Endothelial cell of umbilical vein (primary cell): ENCODE data around the gene GOLGA1. TPM values are rescaled to one million over a fixed set of nuclear protein-coding genes. Genes with fewer than 3 reads are reported as not detected.

Experiments
- BruUV-seq: library from RNA; stranded (reverse); fragments of 400-500 nt; replicated peaks from 2 replicates; lab custom pipeline; 2021; lab: Mats Ljungman, UMichigan
- CTCF ChIA-PET: fragments of 300-600, 350-600 bp; sonication (Branson Sonifier 250); formaldehyde crosslinking; loops from one replicate; lab custom pipeline; 2021; ENCODE audit warnings: antibody characterized with exemption, inconsistent platforms; lab: Charles Lee
- POLR2A ChIA-PET: fragments of 300-600, 350-600 bp; sonication (Branson Sonifier 250); formaldehyde crosslinking; loops from one replicate; lab custom pipeline; 2021; ENCODE audit warnings: antibody characterized with exemption, inconsistent platforms; lab: Charles Lee
- DNase-seq: peaks from one replicate; pipeline ENCODE4 v3.0.0-alpha.2; 2011; ENCODE audit warnings: low read depth, low spot score
- FAIRE-seq: peaks from 2 replicates; lab custom pipeline; 2011; peaks lifted over from hg19 to GRCh38; lab: Jason Lieb, UNC
- H2AFZ ChIP-seq: 2 replicates; pipeline ENCODE4 v1.6.0; 2012; ENCODE audit warnings: low read depth, low read length, control low read depth, inconsistent platforms
- H3K27ac ChIP-seq: 2 replicates; pipeline ENCODE4 v1.5.1; 2011; ENCODE audit warnings: low read depth, mild to moderate bottlenecking, control low read depth, low read length, moderate library complexity; ENCODE audit not compliant: insufficient read depth
- H3K27me3 ChIP-seq, 2 experiments: 2 replicates each; pipeline versions ENCODE4 v1.6.0 to v1.6.1; 2011; ENCODE audit warnings: low read length in 2 of 2, mixed read lengths in 1 of 2; ENCODE audit not compliant: control insufficient read depth in 2 of 2, insufficient read depth in 2 of 2
- H3K36me3 ChIP-seq, 2 experiments: 2 replicates in 1 of 2; 3 replicates in 1 of 2; pipeline ENCODE4 v1.5.1; 2011; ENCODE audit warnings: low read length in 2 of 2, mild to moderate bottlenecking in 1 of 2, moderate library complexity in 1 of 2; ENCODE audit not compliant: control insufficient read depth in 2 of 2, insufficient read depth in 2 of 2; ENCODE audit errors: extremely low read depth in 1 of 2
- H3K4me1 ChIP-seq: 3 replicates; pipeline ENCODE4 v1.5.1; 2011; ENCODE audit warnings: mild to moderate bottlenecking, low read length; ENCODE audit not compliant: control insufficient read depth, insufficient read depth; ENCODE audit errors: extremely low read depth
- H3K4me2 ChIP-seq: 2 replicates; pipeline ENCODE4 v1.6.1; 2011; ENCODE audit warnings: low read length, control low read depth, mixed read lengths; ENCODE audit not compliant: insufficient read depth
- H3K4me3 ChIP-seq, 3 experiments: fragments of 200-600 bp in 1 of 3; sonication (generic), shearing (Covaris generic) in 1 of 3; replicated peaks in 1 of 3; 2 replicates each; pipeline ENCODE4 v1.5.1; 2011 to 2016; ENCODE audit warnings: control low read depth in 3 of 3, low read length in 3 of 3, mild to moderate bottlenecking in 2 of 3, inconsistent platforms in 1 of 3, low read depth in 1 of 3, moderate library complexity in 1 of 3; ENCODE audit not compliant: insufficient read depth in 1 of 3
- H3K79me2 ChIP-seq: 2 replicates; pipeline ENCODE4 v1.6.0; 2012; ENCODE audit warnings: low read length, inconsistent platforms; ENCODE audit not compliant: control insufficient read depth, insufficient read depth
- H3K9ac ChIP-seq: replicated peaks from 2 replicates; pipeline ENCODE3; 2011; ENCODE audit warnings: low read length, control low read depth; ENCODE audit not compliant: insufficient read depth; ENCODE audit errors: extremely low read depth
- H3K9me1 ChIP-seq: replicated peaks from 3 replicates; pipeline ENCODE4 v1.6.0; 2011; ENCODE audit warnings: mild to moderate bottlenecking, low read length; ENCODE audit not compliant: control insufficient read depth, insufficient read depth; ENCODE audit errors: extremely low read depth
- H3K9me3 ChIP-seq: replicated peaks from 2 replicates; pipeline ENCODE4 v1.5.1; 2012; ENCODE audit warnings: low read length, inconsistent platforms; ENCODE audit not compliant: control insufficient read depth, insufficient read depth
- H4K20me1 ChIP-seq: replicated peaks from 2 replicates; pipeline ENCODE3; 2011; ENCODE audit warnings: mild to moderate bottlenecking, low read length; ENCODE audit not compliant: control insufficient read depth, insufficient read depth; ENCODE audit errors: extremely low read depth
- EZH2 ChIP-seq: IDR thresholded peaks from 2 replicates; pipeline ENCODE4 v1.6.1; 2012; ENCODE audit warnings: borderline replicate concordance, low read depth, mild to moderate bottlenecking, moderate library complexity, low read length, inconsistent platforms; ENCODE audit not compliant: severe bottlenecking
- FOS ChIP-seq: IDR thresholded peaks from 2 replicates; pipeline ENCODE4 v1.6.1; 2011; ENCODE audit warnings: mild to moderate bottlenecking, low read length, moderate library complexity, borderline replicate concordance; ENCODE audit not compliant: insufficient read depth
- GATA2 ChIP-seq: IDR thresholded peaks from 2 replicates; pipeline ENCODE4 v1.7.0; 2011; ENCODE audit warnings: low read depth, mild to moderate bottlenecking, moderate library complexity, mixed read lengths, low read length; ENCODE audit not compliant: insufficient read length, insufficient read depth
- JUN ChIP-seq: IDR thresholded peaks from 2 replicates; pipeline ENCODE4 v1.6.1; 2011; ENCODE audit warnings: borderline replicate concordance, low read depth; ENCODE audit not compliant: insufficient read length, insufficient read depth
- MAX ChIP-seq: IDR thresholded peaks from 2 replicates; pipeline ENCODE4 v1.6.1; 2011; ENCODE audit not compliant: insufficient read depth, insufficient read length
- MYC ChIP-seq: IDR thresholded peaks from one replicate; pipeline ENCODE4 v1.6.1; 2011; ENCODE audit warnings: mild to moderate bottlenecking, low read depth, low read length
- POLR2A ChIP-seq: IDR thresholded peaks from 2 replicates; pipeline ENCODE4 v1.6.1; 2012; ENCODE audit warnings: low read depth, mild to moderate bottlenecking, control low read depth, low read length
- POLR2AphosphoS5 ChIP-seq: IDR thresholded peaks from 2 replicates; pipeline ENCODE4 v1.6.1; 2012; ENCODE audit warnings: low read depth, mild to moderate bottlenecking, control low read depth, low read length, moderate library complexity; ENCODE audit not compliant: insufficient read depth
- dilution Hi-C: fragments of 300-500 bp; cut with MboI; formaldehyde crosslinking; loops from one replicate; pipeline ENCODE4 v1.15.0; 2019; ENCODE audit warnings: low sequenced_read_pairs; ENCODE audit not compliant: extremely low pct_ligation_motif_present
- intact Hi-C: fragments of 100-400 bp; cut with micrococcal nuclease; formaldehyde crosslinking; loops from one replicate; pipeline ENCODE4 v1.10.0; 2022
- polyA plus RNA-seq, 4 experiments: library from polyadenylated mRNA; depleted of rRNA in 3 of 4; stranded (reverse) in 3 of 4; unstranded in 1 of 4; fragments of >200 nt; gene quantifications; 2 replicates each; pipeline versions ENCODE4 v1.2.1 to v1.2.3, GENCODE V29; 2011 to 2012; ENCODE audit warnings: missing spikeins in 1 of 4
- total RNA-seq: library from RNA; stranded (reverse); gene quantifications from 2 replicates; pipeline ENCODE4 v1.2.3, GENCODE V29; 2021
- TF ChIP-seq, protein P1 (sequence below), 2 donors: IDR thresholded peaks; 1 replicate in 1 of 2; 2 replicates in 1 of 2; pipeline ENCODE4 v1.5.1; 2011; ENCODE audit warnings: low read length in 2 of 2, mild to moderate bottlenecking in 2 of 2, moderate library complexity in 2 of 2, control low read depth in 1 of 2, inconsistent platforms in 1 of 2, low read depth in 1 of 2; ENCODE audit not compliant: insufficient read depth in 1 of 2; ENCODE audit errors: extremely low read depth in 1 of 2

Gene GOLGA1
- total and polyA plus RNA-seq, 2 donors (not counting 3 experiments of a cell fraction or from before 2014, with no cell fraction given) = 13.1 to 19.9 TPM

- no peak overlapping the region for H3K9ac ChIP-seq
- TF ChIP-seq JUN (no peak), FOS (no peak), MYC (no peak), GATA2 (no peak), EZH2 (no peak)
- no TSS peak for BruUV-seq
- ChIA-PET POLR2A (no interaction called here), CTCF (interaction anchor here (1.9 to 4.5 kb wide), 3 partner anchors 12 to 33 kb away, joined by 4 to 32 read pairs (median 27); partner anchors contain the start of gene WDR38)
- H3K36me3 ChIP-seq = no peaks in the 10 kb centered on the region
- no peak overlapping the region for H3K4me3 ChIP-seq
- no peak for DNase-seq
- no peaks in the 10 kb centered on the region for H3K79me2 ChIP-seq
- H3K9me1 ChIP-seq = no peaks in the 10 kb centered on the region
- H4K20me1 ChIP-seq = no peaks in the 10 kb centered on the region
- H3K4me1 ChIP-seq = peaks cover 4% of the 10 kb centered on the region
- peaks cover 0 to 3% of the 10 kb centered on the region in 2 experiments for H3K27me3 ChIP-seq
- H3K9me3 ChIP-seq = no peaks in the 10 kb centered on the region
- H3K4me2 ChIP-seq = no peak overlapping the region
- no peak overlapping the region for H2AFZ ChIP-seq
- no peak overlapping the region for H3K27ac ChIP-seq
- intact Hi-C loops (no loop called here), dilution Hi-C loops (no loop called here)
- no peak for FAIRE-seq
Measured at GRCh38 chr9:124829334-124829669, 111.6 kb downstream of the GOLGA1 start.

DNA sequence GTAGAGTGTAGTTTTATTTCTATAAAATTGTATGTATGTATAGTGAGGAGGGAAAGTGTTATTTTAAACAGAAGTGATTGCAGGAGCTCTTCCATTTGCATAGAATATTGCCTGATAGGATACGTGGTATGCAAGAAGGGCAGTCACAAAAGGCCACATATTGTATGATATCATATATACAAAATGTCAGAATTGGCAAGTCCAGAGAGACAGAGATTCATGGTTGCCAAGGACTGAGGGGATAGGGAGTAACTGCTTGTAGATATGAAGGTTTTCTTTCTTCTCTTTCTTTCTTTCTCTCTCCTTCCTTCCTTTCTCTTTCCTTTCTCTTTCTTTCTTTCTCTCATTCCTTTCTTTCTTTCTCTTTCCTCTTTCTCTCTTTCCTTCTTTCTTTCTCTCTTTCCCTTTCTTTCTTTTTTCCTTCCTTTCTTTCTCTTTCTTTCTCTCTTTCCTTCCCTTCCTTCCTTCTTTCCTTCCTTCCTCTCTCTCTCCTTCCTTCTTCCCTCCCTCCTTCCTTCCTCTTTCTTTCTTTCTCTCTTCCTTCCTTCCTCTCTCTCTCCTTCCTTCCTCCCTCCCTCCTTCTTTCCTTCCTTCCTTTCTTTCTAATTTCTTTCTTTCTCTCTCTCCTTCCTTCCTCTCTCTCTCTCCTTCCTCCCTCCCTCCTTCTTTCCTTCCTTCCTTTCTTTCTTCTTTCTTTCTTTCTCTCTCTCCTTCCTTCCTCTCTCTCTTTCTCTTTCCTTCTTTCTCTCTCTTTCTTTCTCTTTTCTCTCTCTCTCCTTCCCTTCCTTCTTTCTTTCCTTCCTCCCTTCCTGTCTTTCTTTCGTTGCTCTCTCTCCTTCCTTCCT lies 112.2 kb downstream of the GOLGA1 start:
- no peak overlapping the region for H3K4me2 ChIP-seq
- FAIRE-seq = no peak
- H3K27me3 ChIP-seq = peaks cover 0 to 3% of the 10 kb centered on the region in 2 experiments
- TF ChIP-seq JUN (no peak), POLR2A (no peak), FOS (no peak), GATA2 (no peak), POLR2AphosphoS5 (no peak), MAX (no peak), MYC (no peak), EZH2 (no peak)
- TF ChIP-seq, protein P1, sequence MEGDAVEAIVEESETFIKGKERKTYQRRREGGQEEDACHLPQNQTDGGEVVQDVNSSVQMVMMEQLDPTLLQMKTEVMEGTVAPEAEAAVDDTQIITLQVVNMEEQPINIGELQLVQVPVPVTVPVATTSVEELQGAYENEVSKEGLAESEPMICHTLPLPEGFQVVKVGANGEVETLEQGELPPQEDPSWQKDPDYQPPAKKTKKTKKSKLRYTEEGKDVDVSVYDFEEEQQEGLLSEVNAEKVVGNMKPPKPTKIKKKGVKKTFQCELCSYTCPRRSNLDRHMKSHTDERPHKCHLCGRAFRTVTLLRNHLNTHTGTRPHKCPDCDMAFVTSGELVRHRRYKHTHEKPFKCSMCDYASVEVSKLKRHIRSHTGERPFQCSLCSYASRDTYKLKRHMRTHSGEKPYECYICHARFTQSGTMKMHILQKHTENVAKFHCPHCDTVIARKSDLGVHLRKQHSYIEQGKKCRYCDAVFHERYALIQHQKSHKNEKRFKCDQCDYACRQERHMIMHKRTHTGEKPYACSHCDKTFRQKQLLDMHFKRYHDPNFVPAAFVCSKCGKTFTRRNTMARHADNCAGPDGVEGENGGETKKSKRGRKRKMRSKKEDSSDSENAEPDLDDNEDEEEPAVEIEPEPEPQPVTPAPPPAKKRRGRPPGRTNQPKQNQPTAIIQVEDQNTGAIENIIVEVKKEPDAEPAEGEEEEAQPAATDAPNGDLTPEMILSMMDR (IDR thresholded peaks at IDR 0.05; ENCODE audit: extremely low read depth in 1 of 2, insufficient read depth in 1 of 2, low read depth in 1 of 2, low read length in 2 of 2) = no peak
- ChIA-PET CTCF (interaction anchor here (1.9 to 4.5 kb wide), 3 partner anchors 12 to 32 kb away, joined by 4 to 32 read pairs (median 27); partner anchors contain the start of gene WDR38), POLR2A (no interaction called here)
- H3K9me1 ChIP-seq = no peaks in the 10 kb centered on the region
- no peaks in the 10 kb centered on the region for H3K36me3 ChIP-seq
- no peaks in the 10 kb centered on the region for H3K9me3 ChIP-seq
- intact Hi-C loops (no loop called here), dilution Hi-C loops (no loop called here)
- peaks cover 4% of the 10 kb centered on the region for H3K4me1 ChIP-seq
- no peak overlapping the region for H3K4me3 ChIP-seq
- H2AFZ ChIP-seq = no peak overlapping the region
- DNase-seq = no peak
- H3K27ac ChIP-seq = no peak overlapping the region
- no peaks in the 10 kb centered on the region for H3K79me2 ChIP-seq
- no peak overlapping the region for H3K9ac ChIP-seq
- no peaks in the 10 kb centered on the region for H4K20me1 ChIP-seq
- no TSS peak for BruUV-seq
